Fibroblast of skin of left quadriceps (primary cell): ENCODE measurements around the gene NLRP6.
"Not testable (repeated sequence)": the region's sequence is repeated elsewhere in the genome, so short reads cannot be mapped to it uniquely, and the experiment has no call there.

Source experiments
- DNase-seq, 2 experiments: peaks; one replicate each; pipeline ENCODE4 v3.0.0-alpha.2; 2013; ENCODE audit warnings: low read depth in 2 of 2

NLRP6 gene

GRCh38 chr11:256952-257737 lies 21.1 kb upstream of the NLRP6 start:
- no peak for DNase-seq

- no peak for DNase-seq
Observed at GRCh38 chr11:257766-258493, 20.3 kb upstream of the NLRP6 start.

DNA sequence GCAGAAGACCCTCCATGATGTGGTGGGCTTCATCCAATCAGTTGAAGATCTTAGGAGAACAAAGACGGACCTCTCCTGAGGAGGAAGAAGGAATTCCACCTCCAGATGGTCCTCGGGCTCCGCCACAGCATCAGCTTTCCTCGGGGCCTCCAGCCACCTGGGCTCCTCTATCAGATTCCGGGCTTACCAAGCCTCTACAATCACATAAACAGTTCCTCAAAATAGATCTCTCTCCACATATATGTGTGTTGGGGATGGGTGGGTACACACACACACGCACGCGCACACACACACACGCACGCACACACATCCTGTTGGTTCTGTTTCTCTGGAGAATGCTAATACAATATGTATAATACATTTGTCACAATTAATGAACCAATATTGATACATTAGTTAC lies 18.8 kb upstream of the NLRP6 start:
- DNase-seq: no peak

GRCh38 chr11:261624-262023 lies 16.6 kb upstream of the NLRP6 start:
- no peak for DNase-seq

DNA sequence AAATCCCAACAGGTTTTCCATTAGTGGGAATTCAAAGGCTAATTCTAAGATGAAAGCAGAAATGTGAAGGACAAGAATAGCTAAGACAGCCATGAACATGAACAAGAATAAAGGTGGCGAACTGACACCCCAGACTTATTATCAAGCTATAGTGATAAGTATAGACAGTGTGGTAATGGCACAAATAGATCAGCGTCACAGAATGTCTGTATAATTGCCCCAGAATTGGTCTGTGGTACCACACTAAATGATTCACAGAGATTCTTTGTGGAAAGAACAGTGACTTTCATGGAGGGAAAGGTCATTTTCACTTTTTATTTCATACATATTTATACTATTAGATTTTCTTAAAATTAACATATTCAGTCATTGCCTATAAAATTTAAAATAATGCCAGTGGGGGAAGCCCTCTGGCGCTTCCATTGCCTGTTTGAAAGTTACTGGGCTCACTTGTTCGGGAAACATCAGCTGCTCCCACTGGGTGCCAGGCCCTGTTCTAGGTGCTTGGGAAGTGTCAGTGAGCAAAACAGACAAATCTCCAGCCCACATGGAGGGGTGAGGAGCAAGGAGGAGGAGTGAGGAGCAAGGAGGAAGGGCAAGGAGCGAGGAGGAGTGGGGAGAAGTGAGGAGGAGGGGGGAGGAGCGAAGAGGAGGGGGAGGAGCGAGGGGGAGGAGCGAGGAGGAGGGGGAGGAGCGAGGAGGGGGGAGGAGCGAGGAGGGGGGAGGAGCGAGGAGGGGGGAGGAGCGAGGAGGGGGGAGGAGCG lies 11.3 kb upstream of the NLRP6 start:
- no peak for DNase-seq

DNA sequence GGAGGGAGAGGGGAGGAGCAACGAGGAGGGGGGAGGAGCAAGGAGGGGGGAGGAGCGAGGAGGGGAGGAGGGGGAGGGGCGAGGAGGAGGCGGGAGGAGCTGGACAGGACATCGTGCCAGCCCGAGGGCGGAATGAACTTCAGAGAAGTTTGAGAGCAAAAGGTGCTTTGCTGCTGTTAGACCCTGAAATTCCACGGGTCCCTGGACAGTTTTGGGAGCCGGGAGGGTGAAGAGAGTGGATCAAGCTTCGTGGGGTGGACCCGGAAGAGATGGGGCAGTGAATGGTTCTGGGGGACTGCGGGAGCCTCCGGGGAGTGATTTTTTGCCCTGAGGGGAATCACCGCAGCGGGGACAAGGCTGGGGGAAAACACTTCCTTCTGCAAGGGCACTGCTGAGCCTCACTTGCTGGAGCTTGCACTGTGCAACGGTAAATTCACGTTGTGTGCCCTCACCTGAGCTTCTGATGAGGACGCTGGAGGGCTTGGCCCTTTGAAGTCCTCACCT lies 10.7 kb upstream of the NLRP6 start:
- no peak for DNase-seq

DNA sequence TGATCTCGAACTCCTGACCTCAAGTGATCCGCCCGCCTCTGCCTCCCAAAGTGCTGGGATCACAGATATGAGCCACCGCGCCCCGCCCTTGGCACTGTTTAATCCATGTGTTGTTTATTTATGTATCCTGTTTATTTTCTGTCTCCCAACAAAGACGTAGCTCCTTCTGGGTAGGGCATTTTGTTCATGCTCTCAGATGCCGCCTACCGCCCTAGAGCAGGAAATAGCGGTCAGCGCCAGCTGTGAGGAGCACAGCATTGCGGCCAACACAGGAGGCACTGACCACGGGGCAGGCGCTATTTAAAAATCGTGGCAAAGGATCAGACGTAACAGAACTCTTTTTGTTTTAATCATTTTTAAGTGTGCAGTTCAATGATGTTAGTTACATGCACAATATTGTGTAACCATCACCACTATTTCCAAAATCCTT lies 9.5 kb upstream of the NLRP6 start:
- DNase-seq: not testable (repeated sequence)

DNA sequence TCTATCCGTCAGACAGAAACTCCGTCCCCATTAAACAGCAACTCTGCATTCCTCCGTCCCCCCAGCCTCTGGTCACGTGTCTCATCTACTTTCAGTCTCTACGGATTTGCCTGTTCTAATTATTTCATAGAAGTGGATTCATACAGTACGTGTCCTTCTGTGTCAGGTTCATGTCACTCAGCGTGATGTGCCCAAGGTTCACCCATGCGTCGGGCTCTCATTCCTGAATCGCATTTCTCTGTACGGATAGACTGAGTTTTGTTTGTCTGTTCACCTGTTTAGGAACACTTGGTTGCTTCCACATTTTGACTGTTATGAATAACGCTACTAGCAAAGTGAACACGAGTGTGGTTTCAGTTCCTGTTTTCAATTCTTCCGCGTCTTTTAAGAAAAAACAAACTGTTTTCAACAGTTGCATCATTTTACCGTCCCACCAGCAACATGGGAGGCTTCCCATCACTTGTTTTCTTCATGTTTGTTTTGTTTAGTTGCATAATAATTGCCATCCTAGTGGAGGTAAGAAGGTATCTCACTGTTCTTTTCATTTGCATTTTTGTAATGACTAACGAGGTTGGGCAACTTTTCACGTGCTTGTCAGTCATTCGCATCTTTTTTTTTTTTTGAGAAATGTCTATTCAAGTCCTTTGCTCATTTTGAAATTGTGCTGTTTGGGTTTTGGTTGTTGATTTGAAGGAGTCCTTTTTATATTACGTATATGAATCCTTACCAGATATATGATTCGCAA lies 8.9 kb upstream of the NLRP6 start:
- DNase-seq: no peak

DNA sequence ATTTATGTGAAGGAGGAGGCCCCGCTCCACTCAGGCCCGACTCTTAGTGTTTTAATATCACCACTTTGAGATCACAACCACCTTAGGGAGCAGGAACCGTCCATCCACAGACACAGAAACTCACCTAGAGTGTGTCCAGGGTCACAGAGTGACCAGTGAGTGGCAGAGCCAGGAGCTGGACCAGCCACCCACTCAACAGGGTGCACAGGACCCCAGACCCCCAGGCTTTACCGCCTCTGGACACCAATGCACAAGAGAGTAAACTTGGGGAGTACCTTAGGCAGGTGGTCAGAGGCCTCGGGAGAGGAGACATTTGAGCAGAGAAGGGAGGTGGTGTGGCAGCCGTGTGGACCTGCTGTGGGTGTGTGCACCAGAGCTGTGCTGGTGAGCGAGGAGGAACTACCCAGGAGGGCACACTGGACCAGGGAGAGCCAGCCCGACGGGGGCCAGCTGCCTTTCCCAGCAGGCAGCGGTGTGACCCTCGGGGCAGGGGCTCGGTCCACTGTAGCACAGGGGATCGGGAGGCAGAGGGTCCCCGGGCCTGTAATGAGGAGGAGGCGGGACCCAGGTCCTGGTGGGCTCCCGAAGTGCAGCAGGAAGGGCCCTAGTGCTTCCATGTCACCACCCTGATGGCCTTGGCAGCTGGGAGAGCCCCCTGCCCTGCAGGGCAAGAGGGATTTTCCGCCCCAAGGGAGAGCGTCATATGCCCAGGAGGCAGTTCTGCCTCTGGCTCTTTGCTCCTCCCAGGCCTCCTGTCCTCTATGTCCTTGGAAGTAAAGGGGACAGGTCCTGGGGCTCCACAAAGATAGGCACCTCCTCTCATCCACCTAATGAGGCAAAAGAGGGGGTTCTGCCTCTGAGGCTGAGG lies 7.5 kb upstream of the NLRP6 start:
- no peak for DNase-seq

DNA sequence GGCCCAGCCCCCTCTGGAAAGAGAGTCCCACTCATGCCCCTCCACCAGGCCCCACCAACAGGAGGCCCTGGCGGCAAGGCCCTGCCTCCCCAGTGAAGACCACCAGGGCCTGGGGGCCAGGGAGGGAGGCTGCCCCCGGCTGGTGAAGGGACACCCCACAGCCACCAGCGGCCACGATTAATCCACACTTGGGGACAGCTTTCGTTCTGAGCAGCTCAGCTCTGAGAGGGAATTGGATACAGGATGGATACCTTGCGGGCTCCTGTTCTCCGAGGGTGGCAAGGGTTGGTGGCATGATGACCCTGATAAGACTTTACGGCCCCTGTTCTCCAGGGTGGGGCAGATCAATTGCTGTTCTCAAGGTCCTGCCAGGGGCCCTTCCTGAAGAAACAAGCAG lies 6.9 kb upstream of the NLRP6 start:
- no peak for DNase-seq

DNA sequence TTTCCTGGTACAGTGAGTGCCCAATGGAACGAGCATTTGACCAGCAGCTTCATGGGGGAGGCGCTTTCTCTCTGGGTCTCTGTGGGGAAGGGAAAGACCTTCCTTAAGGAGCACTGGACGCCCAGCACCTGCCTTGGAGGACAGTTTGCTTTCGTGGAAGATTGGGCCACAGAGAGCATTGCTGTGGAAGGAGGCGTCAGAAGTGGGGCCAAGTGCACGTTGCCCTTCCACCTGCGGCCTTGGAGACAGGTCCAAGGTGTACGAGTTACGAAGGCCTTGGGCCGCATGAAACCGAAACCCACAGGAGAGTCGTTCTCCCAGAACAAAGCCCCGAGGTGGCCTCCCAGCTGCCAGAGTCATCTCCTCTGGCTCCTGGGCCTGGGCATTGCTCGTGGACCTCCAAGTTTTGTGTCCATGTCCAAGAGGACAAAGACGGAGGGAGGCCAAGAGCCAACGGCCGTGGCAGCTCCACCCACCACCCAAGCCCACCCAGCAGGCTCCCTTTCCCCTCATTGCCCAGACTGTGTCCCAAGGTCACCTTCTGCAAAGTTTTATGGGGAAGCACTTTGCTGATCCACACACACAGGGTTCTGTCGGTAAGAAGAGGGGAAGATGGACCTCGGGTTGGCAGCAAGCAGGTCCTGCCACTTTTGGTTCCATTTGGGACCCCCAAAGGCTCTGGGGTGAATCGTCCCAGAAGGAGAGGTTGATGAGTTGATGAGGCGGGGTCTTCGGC lies 5.8 kb upstream of the NLRP6 start:
- DNase-seq: no peak

DNA sequence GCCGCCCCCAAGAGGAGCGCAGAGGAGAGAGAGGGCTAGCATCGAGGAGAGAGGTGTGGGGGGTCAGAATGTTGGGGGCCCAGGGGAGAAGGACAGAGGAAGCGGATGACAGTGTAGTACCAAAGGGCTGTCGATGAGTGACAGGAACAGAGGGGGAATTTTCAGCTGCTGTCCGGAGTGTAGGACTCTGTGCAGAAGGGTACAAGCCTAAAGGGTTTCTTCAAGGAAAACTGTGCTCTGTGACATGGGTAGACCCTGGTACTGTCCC lies 5.3 kb upstream of the NLRP6 start:
- no peak for DNase-seq

DNA sequence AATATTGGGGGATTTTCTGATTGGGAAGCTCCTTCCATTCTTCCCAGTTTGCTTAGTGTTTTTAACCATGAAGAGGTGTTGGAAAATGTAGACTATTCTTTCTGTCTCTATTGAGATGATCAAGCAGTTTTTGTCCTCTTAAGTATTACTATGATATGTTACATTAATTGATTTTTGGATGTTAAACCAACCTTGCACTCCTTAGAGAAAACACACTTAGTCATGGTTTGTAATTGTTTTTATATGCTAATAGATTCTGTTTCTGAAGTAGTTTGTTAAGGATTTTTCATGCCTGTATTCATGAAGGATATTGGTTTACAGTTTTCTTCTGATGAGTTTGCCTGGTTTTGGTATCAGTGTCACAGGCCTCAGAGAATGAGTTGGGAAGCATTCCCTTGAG lies 2.0 kb upstream of the NLRP6 start:
- DNase-seq: no peak

GRCh38 chr11:279040-279965 lies 1.1 kb downstream of the NLRP6 start:
- no peak for DNase-seq

- no peak for DNase-seq
Observed at GRCh38 chr11:279966-280705, 1.9 kb downstream of the NLRP6 start.

DNA sequence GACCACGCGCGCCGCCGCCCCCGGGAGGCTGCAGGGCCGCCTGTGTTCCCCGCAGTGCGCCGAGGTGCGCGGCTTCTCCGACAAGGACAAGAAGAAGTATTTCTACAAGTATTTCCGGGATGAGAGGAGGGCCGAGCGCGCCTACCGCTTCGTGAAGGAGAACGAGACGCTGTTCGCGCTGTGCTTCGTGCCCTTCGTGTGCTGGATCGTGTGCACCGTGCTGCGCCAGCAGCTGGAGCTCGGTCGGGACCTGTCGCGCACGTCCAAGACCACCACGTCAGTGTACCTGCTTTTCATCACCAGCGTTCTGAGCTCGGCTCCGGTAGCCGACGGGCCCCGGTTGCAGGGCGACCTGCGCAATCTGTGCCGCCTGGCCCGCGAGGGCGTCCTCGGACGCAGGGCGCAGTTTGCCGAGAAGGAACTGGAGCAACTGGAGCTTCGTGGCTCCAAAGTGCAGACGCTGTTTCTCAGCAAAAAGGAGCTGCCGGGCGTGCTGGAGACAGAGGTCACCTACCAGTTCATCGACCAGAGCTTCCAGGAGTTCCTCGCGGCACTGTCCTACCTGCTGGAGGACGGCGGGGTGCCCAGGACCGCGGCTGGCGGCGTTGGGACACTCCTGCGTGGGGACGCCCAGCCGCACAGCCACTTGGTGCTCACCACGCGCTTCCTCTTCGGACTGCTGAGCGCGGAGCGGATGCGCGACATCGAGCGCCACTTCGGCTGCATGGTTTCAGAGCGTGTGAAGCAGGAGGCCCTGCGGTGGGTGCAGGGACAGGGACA lies 2.7 kb downstream of the NLRP6 start:
- DNase-seq: no peak

DNA sequence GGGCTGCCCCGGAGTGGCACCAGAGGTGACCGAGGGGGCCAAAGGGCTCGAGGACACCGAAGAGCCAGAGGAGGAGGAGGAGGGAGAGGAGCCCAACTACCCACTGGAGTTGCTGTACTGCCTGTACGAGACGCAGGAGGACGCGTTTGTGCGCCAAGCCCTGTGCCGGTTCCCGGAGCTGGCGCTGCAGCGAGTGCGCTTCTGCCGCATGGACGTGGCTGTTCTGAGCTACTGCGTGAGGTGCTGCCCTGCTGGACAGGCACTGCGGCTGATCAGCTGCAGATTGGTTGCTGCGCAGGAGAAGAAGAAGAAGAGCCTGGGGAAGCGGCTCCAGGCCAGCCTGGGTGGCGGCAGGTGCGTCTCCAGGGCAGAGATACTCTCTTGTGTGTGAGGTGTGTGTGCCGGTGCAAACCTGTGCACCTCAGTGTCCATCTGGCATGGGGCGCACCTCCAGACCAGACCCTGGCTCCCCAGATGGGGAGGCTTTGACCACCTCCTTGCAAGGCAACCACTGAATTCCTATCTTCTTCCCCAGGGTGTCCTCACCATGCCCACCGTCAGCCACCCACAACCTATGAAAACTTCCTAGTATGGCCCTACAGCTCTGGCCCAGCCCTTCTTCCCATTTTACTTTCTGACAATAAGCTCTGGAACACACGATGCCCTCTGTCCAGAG lies 3.4 kb downstream of the NLRP6 start:
- DNase-seq: no peak
